SK-N-SH (cell line): ENCODE data around the gene THADA. TPM values are rescaled to one million over a fixed set of nuclear protein-coding genes. Genes with fewer than 3 reads are reported as not detected.

Experiments
- CTCF ChIA-PET: fragments of 300-600, 350-600 bp; formaldehyde crosslinking; extraction: SDS; loops from one replicate; lab custom pipeline; 2021; lab: Yijun Ruan, JAX
- POLR2A ChIA-PET: fragments of 350-600 bp; sonication (Branson Sonifier 250); formaldehyde crosslinking; extraction: SDS; loops from one replicate; lab custom pipeline; 2020; ENCODE audit warnings: antibody characterized with exemption, inconsistent platforms; lab: Yijun Ruan, JAX
- DNase-seq: peaks from one replicate; pipeline ENCODE4 v3.0.0; 2012
- H2AFZ ChIP-seq: fragments of 200-600 bp; sonication (generic); 2 replicates; pipeline ENCODE4 v1.8.1; 2016; ENCODE audit warnings: antibody characterized with exemption, mild to moderate bottlenecking, low read depth
- H3F3A ChIP-seq: fragments of 200-600 bp; sonication (generic); replicated peaks from 2 replicates; pipeline ENCODE3; 2016; ENCODE audit warnings: antibody characterized with exemption, mild to moderate bottlenecking; ENCODE audit not compliant: insufficient read depth
- H3K27ac ChIP-seq, 2 experiments: fragments of 200-500 bp in 1 of 2; fragments of 200-600 bp in 1 of 2; sonication (Bioruptor generic) in 1 of 2; sonication (generic), shearing (Covaris generic) in 1 of 2; 2 replicates each; pipeline versions ENCODE4 v1.5.1 to v1.6.1; 2014 to 2016; ENCODE audit warnings: low read depth in 2 of 2, inconsistent platforms in 1 of 2, low read length in 1 of 2, mild to moderate bottlenecking in 1 of 2, mixed read lengths in 1 of 2
- H3K27me3 ChIP-seq: fragments of 200-600 bp; sonication (generic), shearing (Covaris generic); 2 replicates; pipeline ENCODE4 v1.6.1; 2016; ENCODE audit warnings: mixed run types; ENCODE audit not compliant: insufficient read depth
- H3K36me3 ChIP-seq, 2 experiments: fragments of 200-500 bp in 1 of 2; fragments of 200-600 bp in 1 of 2; sonication (Bioruptor generic) in 1 of 2; sonication (generic) in 1 of 2; replicated peaks in 1 of 2; 2 replicates each; pipeline versions ENCODE3 to v1.5.1; 2014 to 2016; ENCODE audit warnings: low read length in 1 of 2, mild to moderate bottlenecking in 1 of 2; ENCODE audit not compliant: insufficient read depth in 2 of 2, control insufficient read depth in 1 of 2
- H3K4me1 ChIP-seq, 2 experiments: fragments of 200-500 bp in 1 of 2; fragments of 200-600 bp in 1 of 2; sonication (Bioruptor generic) in 1 of 2; sonication (generic), shearing (Covaris generic) in 1 of 2; 2 replicates each; pipeline versions ENCODE4 v1.5.1 to v1.6.1; 2014 to 2016; ENCODE audit warnings: low read depth in 1 of 2, low read length in 1 of 2, mixed run types in 1 of 2; ENCODE audit not compliant: insufficient read depth in 2 of 2, control insufficient read depth in 1 of 2
- H3K4me2 ChIP-seq: fragments of 200-600 bp; sonication (generic), shearing (Covaris generic); 2 replicates; pipeline ENCODE4 v1.6.1; 2017; ENCODE audit warnings: mixed run types
- H3K4me3 ChIP-seq, 2 experiments: fragments of 200-500 bp in 1 of 2; fragments of 200-600 bp in 1 of 2; sonication (Bioruptor generic) in 1 of 2; sonication (generic), shearing (Covaris generic) in 1 of 2; 2 replicates each; pipeline versions ENCODE4 v1.5.1 to v1.8.1; 2014 to 2016; ENCODE audit warnings: low read depth in 2 of 2, inconsistent platforms in 1 of 2, low read length in 1 of 2, mild to moderate bottlenecking in 1 of 2, mixed read lengths in 1 of 2, moderate library complexity in 1 of 2
- H3K79me2 ChIP-seq: fragments of 200-600 bp; sonication (generic); 2 replicates; pipeline ENCODE4 v1.8.1; 2017; ENCODE audit warnings: mild to moderate bottlenecking; ENCODE audit not compliant: insufficient read depth
- H3K9ac ChIP-seq: fragments of 200-600 bp; sonication (generic); 2 replicates; pipeline ENCODE4 v1.6.1; 2017; ENCODE audit warnings: mixed run types
- H3K9me2 ChIP-seq: fragments of 200-600 bp; sonication (generic); 2 replicates; pipeline ENCODE4 v1.6.1; 2017; ENCODE audit warnings: mixed run types
- H3K9me3 ChIP-seq: fragments of 200-600 bp; sonication (generic); 2 replicates; pipeline ENCODE4 v1.6.1; 2017; ENCODE audit warnings: mixed run types, mild to moderate bottlenecking, moderate library complexity
- H4K20me1 ChIP-seq: fragments of 200-600 bp; sonication (generic); 2 replicates; pipeline ENCODE4 v1.6.1; 2017; ENCODE audit warnings: mild to moderate bottlenecking, mixed run types; ENCODE audit not compliant: insufficient read depth
- CHD2 ChIP-seq: fragments of 150-350 bp; IDR thresholded peaks from 2 replicates; pipeline ENCODE4 v1.6.1; 2018; ENCODE audit warnings: low read length; ENCODE audit not compliant: partially characterized antibody
- ELF1 ChIP-seq: IDR thresholded peaks from 2 replicates; pipeline ENCODE4 v1.4.0; 2012
- FOSL2 ChIP-seq: IDR thresholded peaks from 2 replicates; pipeline ENCODE4 v1.4.0; 2012; ENCODE audit warnings: low read depth, mild to moderate bottlenecking, moderate library complexity, borderline replicate concordance
- FOXJ3 ChIP-seq: sonication (generic); formaldehyde crosslinking; IDR thresholded peaks from 2 replicates; pipeline ENCODE4 v1.5.1; 2020; ENCODE audit warnings: mild to moderate bottlenecking, missing genetic modification reagents
- FOXM1 ChIP-seq: IDR thresholded peaks from 2 replicates; pipeline ENCODE4 v1.4.0; 2012; ENCODE audit warnings: low read depth, mild to moderate bottlenecking
- MEF2A ChIP-seq: IDR thresholded peaks from 2 replicates; pipeline ENCODE4 v1.4.0; 2012; ENCODE audit warnings: low read depth, borderline replicate concordance
- MXI1 ChIP-seq: IDR thresholded peaks from 2 replicates; pipeline ENCODE4 v1.6.1; 2012; ENCODE audit warnings: mild to moderate bottlenecking, low read depth, low read length, improper control_type of control experiment
- NRF1 ChIP-seq: IDR thresholded peaks from 2 replicates; pipeline ENCODE4 v1.6.1; 2012; ENCODE audit warnings: low read depth, mild to moderate bottlenecking, low read length
- PBX3 ChIP-seq: IDR thresholded peaks from 2 replicates; pipeline ENCODE4; 2012
- RAD21 ChIP-seq: IDR thresholded peaks from 2 replicates; pipeline ENCODE4 v1.6.1; 2012; ENCODE audit warnings: mild to moderate bottlenecking, low read length
- RCOR1 ChIP-seq: fragments of 150-350 bp; IDR thresholded peaks from 2 replicates; pipeline ENCODE4 v1.6.1; 2017; ENCODE audit warnings: antibody characterized with exemption, low read length
- REST ChIP-seq: IDR thresholded peaks from 2 replicates; pipeline ENCODE4 v1.6.1; 2012; ENCODE audit warnings: mild to moderate bottlenecking, low read depth, low read length, moderate library complexity
- SMC3 ChIP-seq: IDR thresholded peaks from 2 replicates; pipeline ENCODE4 v1.6.1; 2012; ENCODE audit warnings: low read depth, low read length, improper control_type of control experiment
- TCF12 ChIP-seq: IDR thresholded peaks from 2 replicates; pipeline ENCODE4 v1.4.0; 2012
- USF1 ChIP-seq: IDR thresholded peaks from 2 replicates; pipeline ENCODE4 v1.4.0; 2012; ENCODE audit warnings: low read depth, borderline replicate concordance
- USF2 ChIP-seq: fragments of 150-350 bp; IDR thresholded peaks from 2 replicates; pipeline ENCODE4 v1.6.1; 2017; ENCODE audit warnings: antibody characterized with exemption, low read length, low read depth, borderline replicate concordance
- YY1 ChIP-seq: IDR thresholded peaks from 2 replicates; pipeline ENCODE4 v1.4.0; 2012; ENCODE audit warnings: low read depth, mild to moderate bottlenecking
- WGBS: methylation state at CpG from one replicate; pipeline ENCODE4 v1.1.6; 2017; ENCODE audit warnings: low lambda C conversion rate; 5-methylcytosine and 5-hydroxymethylcytosine counted together
- polyA plus RNA-seq, 3 experiments: library from polyadenylated mRNA; depleted of rRNA; stranded (reverse); fragments of >200 nt; gene quantifications; 2 replicates each; pipeline ENCODE4 v1.2.3, GENCODE V29; 2012

THADA gene
- polyA plus RNA-seq, 1 of the 3 experiments (the other 2 are of a cell fraction) = 25.6 TPM

GRCh38 chr2:43556256-43556655 lies 39.6 kb downstream of the THADA start:
- H3K36me3 ChIP-seq = peaks cover 85 to 90% of the 10 kb centered on the region in 2 experiments
- no peak overlapping the region for H3K9ac ChIP-seq
- H3K4me1 ChIP-seq = no peaks in the 10 kb centered on the region
- no peak overlapping the region for H3K4me3 ChIP-seq
- no peak for DNase-seq
- no peaks in the 10 kb centered on the region for H4K20me1 ChIP-seq
- H3K9me3 ChIP-seq = no peaks in the 10 kb centered on the region
- H3K27me3 ChIP-seq = no peaks in the 10 kb centered on the region
- H3K9me2 ChIP-seq = no peaks in the 10 kb centered on the region
- no peak overlapping the region for H3K4me2 ChIP-seq
- no peaks in the 10 kb centered on the region for H3F3A ChIP-seq
- H3K27ac ChIP-seq = no peak overlapping the region
- no peak overlapping the region for H2AFZ ChIP-seq
- POLR2A ChIA-PET = no interaction called here
- CTCF ChIA-PET = interaction anchor here (1.1 to 3.6 kb wide), 9 partner anchors 12 to 729 kb away, joined by 3 to 24 read pairs (median 4); no protein-coding TSS in a partner anchor
- TF ChIP-seq USF2 = no peak
- no peak for TF ChIP-seq MXI1
- no peak for TF ChIP-seq USF1
- TF ChIP-seq SMC3 = no peak
- no peak for TF ChIP-seq PBX3
- no peak for TF ChIP-seq REST
- TF ChIP-seq RCOR1 = no peak
- no peaks in the 10 kb centered on the region for H3K79me2 ChIP-seq
- WGBS = 93% methylated on average over 5 of the region's 5 CpGs

- Histone ChIP-seq H3K9me2 (no peaks in the 10 kb centered on the region), H3K79me2 (no peaks in the 10 kb centered on the region), H3F3A (no peaks in the 10 kb centered on the region), H2AFZ (no peak overlapping the region), H3K27ac (no peak overlapping the region), H3K4me3 (no peak overlapping the region), H3K4me2 (no peak overlapping the region), H3K4me1 (no peaks in the 10 kb centered on the region), H3K36me3 (peaks cover 90% of the 10 kb centered on the region in 2 experiments), H3K9ac (no peak overlapping the region), H4K20me1 (no peaks in the 10 kb centered on the region), H3K27me3 (no peaks in the 10 kb centered on the region), H3K9me3 (0 out of 2 replicates have a peak, but pooled peaks cover 5% of the 10 kb centered on the region)
- DNase-seq = no peak
- WGBS = 82% methylated on average over 3 of the region's 3 CpGs
- TF ChIP-seq TCF12 (no peak), FOXM1 (no peak), FOSL2 (no peak), CHD2 (no peak), SMC3 (no peak), FOXJ3 (CRISPR knock-in tag) (no peak), MEF2A (no peak), RAD21 (no peak), NRF1 (no peak), ELF1 (no peak), YY1 (no peak)
- ChIA-PET CTCF (interaction anchor here (1.0 to 2.1 kb wide), 5 partner anchors 10 to 24 kb away, joined by 3 to 9 read pairs (median 4); no protein-coding TSS in a partner anchor), POLR2A (interaction anchor here (0.6 kb wide), 2 partner anchors 338 to 672 kb away, joined by 3 read pairs; no protein-coding TSS in a partner anchor)
Observed at GRCh38 chr2:43553341-43553855, 42.4 kb downstream of the THADA start.
